HUES64 (cell line): ENCODE results near the gene CFD.
"Not testable (repeated sequence)": the region's sequence is repeated elsewhere in the genome, so short reads cannot be mapped to it uniquely, and the experiment has no call there.

Experiments used
- H3K27ac ChIP-seq: 2 replicates; pipeline ENCODE4 v1.7.0; 2013; ENCODE audit warnings: low read depth, low read length, inconsistent platforms
- H3K27me3 ChIP-seq: 2 replicates; pipeline ENCODE4 v1.6.1; 2013; ENCODE audit warnings: mild to moderate bottlenecking, low read length; ENCODE audit not compliant: insufficient read depth
- H3K36me3 ChIP-seq: 2 replicates; pipeline ENCODE4 v1.6.1; 2013; ENCODE audit warnings: mild to moderate bottlenecking, low read length; ENCODE audit not compliant: insufficient read depth
- H3K4me1 ChIP-seq: 2 replicates; pipeline ENCODE4 v1.6.1; 2013; ENCODE audit warnings: mild to moderate bottlenecking, low read length, moderate library complexity; ENCODE audit not compliant: insufficient read depth
- H3K4me3 ChIP-seq: 2 replicates; pipeline ENCODE4 v1.5.1; 2013; ENCODE audit warnings: mild to moderate bottlenecking, low read length, moderate library complexity
- H3K9ac ChIP-seq: 2 replicates; pipeline ENCODE4 v1.6.1; 2013; ENCODE audit warnings: mild to moderate bottlenecking, low read depth, low read length
- H3K9me3 ChIP-seq: 2 replicates; pipeline ENCODE4 v1.6.1; 2013; ENCODE audit warnings: low read depth, low read length; ENCODE audit not compliant: insufficient read depth
- WGBS: fragments of 150-250, 120-280 bp; methylation state at CpG from one replicate; pipeline ENCODE4 v1.1.7; 2013; ENCODE audit warnings: missing lambda C conversion rate; 5-methylcytosine and 5-hydroxymethylcytosine counted together

Gene CFD

DNA sequence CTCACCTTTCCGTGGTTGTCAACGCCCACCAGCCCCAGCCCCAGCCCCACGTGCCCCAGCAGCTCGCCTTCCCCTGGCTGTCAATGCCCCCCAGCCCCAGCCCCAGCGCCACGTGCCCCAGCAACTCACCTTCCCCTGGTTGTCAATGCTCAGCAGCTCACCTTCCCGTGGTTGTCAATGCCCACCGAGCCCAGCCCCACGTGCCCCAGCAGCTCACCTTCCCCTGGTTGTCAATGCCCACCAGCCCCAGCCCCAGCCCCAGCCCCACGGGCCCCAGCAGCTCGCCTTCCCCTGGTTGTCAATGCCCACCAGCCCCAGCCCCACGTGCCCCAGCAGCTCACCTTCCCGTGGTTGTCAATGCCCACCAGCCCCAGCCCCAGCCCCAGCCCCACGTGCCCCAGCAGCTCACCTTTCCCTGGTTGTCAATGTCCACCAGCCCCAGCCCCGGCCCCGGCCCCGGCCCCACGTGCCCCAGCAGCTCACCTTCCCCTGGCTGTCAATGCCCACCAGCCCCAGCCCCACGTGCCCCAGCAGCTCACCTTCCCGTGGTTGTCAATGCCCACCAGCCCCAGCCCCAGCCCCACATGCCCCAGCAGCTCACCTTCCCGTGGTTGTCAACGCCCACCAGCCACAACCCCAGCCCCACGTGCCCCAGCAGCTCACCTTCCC, 18.7 kb downstream of the CFD start:
- not testable (repeated sequence) for H3K27ac ChIP-seq, H3K9ac ChIP-seq, H3K27me3 ChIP-seq, H3K4me1 ChIP-seq, H3K4me3 ChIP-seq, H3K9me3 ChIP-seq
- WGBS = 83% methylated on average over 23 of the region's 23 CpGs
- H3K36me3 ChIP-seq = peaks cover 49% of the 10 kb centered on the region

DNA sequence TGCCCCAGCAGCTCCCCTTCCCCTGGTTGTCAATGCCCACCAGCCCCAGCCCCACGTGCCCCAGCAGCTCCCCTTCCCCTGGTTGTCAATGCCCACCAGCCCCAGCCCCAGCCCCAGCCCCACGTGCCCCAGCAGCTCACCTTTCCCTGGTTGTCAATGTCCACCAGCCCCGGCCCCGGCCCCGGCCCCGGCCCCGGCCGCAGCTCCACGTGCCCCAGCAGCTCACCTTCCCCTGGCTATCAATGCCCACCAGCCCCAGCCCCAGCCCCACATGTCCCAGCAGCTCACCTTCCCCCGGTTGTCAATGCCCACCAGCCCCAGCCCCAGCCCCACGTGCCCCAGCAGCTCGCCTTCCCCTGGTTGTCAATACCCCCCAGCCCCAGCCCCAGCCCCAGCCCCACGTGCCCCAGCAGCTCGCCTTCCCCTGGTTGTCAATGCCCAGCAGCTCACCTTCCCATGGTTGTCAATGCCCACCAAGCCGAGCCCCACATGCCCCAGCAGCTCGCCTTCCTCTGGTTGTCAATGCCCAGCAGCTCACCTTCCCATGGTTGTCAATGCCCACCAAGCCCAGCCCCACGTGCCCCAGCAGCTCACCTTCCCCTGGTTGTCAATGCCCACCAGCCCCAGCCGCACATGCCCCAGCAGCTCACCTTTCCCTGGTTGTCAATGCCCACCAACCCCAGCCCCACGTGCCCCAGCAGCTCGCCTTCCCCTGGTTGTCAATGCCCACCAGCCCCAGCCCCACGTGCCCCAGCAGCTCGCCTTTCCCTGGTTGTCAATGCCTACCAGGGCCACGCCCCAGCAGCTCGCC, 19.5 kb downstream of the CFD start:
- H3K9ac ChIP-seq, H3K27ac ChIP-seq, H3K4me1 ChIP-seq, H3K9me3 ChIP-seq, H3K27me3 ChIP-seq, H3K4me3 ChIP-seq: not testable (repeated sequence)
- 87% methylated on average over 24 of the region's 24 CpGs for WGBS
- H3K36me3 ChIP-seq = peaks cover 52% of the 10 kb centered on the region

- WGBS = 90% methylated on average over 37 of the region's 37 CpGs
- peaks cover 48% of the 10 kb centered on the region for H3K36me3 ChIP-seq
- no peak overlapping the region for H3K27ac ChIP-seq
- no peaks in the 10 kb centered on the region for H3K9me3 ChIP-seq
- H3K9ac ChIP-seq = no peak overlapping the region
- no peaks in the 10 kb centered on the region for H3K4me1 ChIP-seq
- no peak overlapping the region for H3K4me3 ChIP-seq
- no peaks in the 10 kb centered on the region for H3K27me3 ChIP-seq
These were observed 20.4 kb downstream of the CFD start for GRCh38 chr19:879711-880438.

DNA sequence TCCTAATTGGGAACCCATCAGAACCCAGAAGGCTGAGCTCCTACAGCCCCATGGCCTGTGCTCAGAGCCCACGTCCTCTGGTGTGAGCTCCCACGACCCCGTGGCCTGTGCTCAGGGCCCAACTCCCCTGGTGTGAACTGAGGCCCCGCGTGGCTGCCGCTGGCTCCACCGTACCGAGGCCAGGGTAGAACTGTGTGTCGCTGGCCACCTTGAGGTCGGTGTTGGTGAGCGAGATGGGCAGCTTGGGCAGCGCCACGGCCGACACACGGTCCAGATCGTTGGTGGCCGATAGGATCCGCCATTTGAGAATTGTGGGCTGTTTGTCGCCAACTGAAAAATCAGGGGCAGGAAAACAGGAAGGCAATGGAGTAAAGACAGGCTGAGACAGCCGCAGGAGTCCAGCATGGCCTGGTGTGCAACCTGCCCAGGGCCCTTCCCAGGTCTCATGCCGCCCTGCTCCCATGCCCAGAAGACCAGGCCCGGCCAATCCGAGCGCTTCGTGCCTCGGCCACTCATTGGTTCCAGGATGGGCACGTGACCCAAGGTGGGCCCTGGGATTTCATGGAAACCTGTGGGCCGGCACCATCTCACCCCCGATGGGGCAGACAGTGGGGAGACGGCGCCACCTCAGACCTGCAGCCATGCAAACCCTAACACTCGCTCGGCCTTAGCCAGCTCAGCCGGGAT, 22.1 kb downstream of the CFD start:
- no peaks in the 10 kb centered on the region for H3K9me3 ChIP-seq
- H3K4me3 ChIP-seq = no peak overlapping the region
- peaks cover 42% of the 10 kb centered on the region for H3K36me3 ChIP-seq
- no peaks in the 10 kb centered on the region for H3K27me3 ChIP-seq
- 97% methylated on average over 34 of the region's 34 CpGs for WGBS
- no peak overlapping the region for H3K9ac ChIP-seq
- no peaks in the 10 kb centered on the region for H3K4me1 ChIP-seq
- no peak overlapping the region for H3K27ac ChIP-seq

DNA sequence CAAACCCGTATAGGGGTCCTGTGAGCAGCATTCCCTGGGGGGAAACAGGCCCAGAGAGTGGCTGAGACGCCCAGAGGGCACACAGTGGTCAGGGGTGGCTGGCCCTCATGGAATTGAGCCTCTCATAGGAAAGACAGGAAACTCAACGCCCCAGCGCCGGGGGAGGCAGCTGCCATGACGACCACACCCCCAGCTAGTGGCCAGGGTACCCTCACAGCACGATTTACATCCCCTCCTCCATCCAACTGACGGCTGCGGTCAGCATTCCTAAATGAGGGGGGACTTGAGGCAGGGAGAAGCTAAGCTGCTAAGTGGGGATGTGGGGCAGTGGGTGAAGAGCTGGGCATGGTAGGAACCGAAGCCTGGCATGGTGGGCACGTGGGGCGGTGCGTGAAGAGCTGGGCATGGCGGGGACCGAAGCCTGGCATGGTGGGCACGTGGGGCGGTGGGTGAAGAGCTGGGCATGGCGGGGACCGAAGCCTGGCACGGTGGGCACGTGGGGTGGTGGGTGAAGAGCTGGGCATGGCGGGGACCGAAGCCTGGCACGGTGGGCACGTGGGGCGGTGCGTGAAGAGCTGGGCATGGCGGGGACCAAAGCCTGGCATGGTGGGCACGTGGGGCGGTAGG, 23.5 kb downstream of the CFD start:
- Histone ChIP-seq H3K36me3 (peaks cover 41% of the 10 kb centered on the region), H3K4me1 (no peaks in the 10 kb centered on the region), H3K27me3 (no peaks in the 10 kb centered on the region), H3K9ac (no peak overlapping the region), H3K4me3 (no peak overlapping the region), H3K27ac (no peak overlapping the region), H3K9me3 (no peaks in the 10 kb centered on the region)
- WGBS = 93% methylated on average over 20 of the region's 30 CpGs

- no peak overlapping the region for H3K4me3 ChIP-seq
- no peak overlapping the region for H3K9ac ChIP-seq
- H3K9me3 ChIP-seq = no peaks in the 10 kb centered on the region
- no peak overlapping the region for H3K27ac ChIP-seq
- 91% methylated on average over 22 of the region's 22 CpGs for WGBS
- H3K4me1 ChIP-seq = no peaks in the 10 kb centered on the region
- peaks cover 45% of the 10 kb centered on the region for H3K36me3 ChIP-seq
- no peaks in the 10 kb centered on the region for H3K27me3 ChIP-seq
These were observed 24.3 kb downstream of the CFD start for GRCh38 chr19:883661-884211.

GRCh38 chr19:884420-885211, 25.2 kb downstream of the CFD start:
- no peaks in the 10 kb centered on the region for H3K27me3 ChIP-seq
- no peaks in the 10 kb centered on the region for H3K9me3 ChIP-seq
- no peak overlapping the region for H3K4me3 ChIP-seq
- H3K4me1 ChIP-seq = no peaks in the 10 kb centered on the region
- no peak overlapping the region for H3K9ac ChIP-seq
- H3K27ac ChIP-seq = no peak overlapping the region
- peaks cover 52% of the 10 kb centered on the region for H3K36me3 ChIP-seq
- WGBS = 94% methylated on average over 51 of the region's 51 CpGs

DNA sequence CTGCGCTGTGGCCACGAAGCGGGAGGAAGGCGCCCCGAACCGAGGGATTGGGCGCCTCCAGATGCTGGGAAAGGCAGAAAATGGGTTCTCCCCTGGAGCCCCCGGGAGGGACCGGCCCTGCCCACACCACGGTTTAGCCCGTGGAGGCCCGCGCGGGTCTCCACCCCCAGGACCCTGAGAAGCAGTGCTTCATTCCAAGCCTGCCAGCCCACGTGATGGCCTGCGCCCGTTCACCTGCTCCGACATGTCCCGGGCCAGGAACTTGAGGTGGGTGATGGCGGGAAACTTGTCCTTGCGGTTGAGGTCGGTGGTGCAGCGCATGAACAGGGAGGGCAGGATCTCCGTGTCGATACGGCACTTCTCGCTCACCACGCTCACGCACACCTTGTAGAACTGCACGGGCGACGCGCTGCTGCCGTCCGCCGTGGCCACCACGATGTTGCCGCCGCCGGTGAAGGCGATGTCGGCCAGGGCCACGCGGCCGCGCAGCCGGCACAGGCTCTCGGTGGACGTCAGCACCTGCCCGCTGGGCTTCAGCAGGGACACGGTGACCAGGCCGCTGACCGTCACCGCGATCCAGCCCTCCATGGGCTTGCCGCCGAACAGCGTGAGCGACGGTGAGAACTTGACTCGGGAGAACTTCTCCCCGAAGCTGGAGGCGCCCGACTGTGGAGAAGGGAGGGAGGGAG, 26.2 kb downstream of the CFD start:
- Histone ChIP-seq H3K9ac (no peak overlapping the region), H3K4me1 (no peaks in the 10 kb centered on the region)
- 96% methylated on average over 64 of the region's 64 CpGs for WGBS

GRCh38 chr19:887072-887471, 27.6 kb downstream of the CFD start:
- Histone ChIP-seq H3K27me3 (no peaks in the 10 kb centered on the region), H3K36me3 (peaks cover 47% of the 10 kb centered on the region), H3K4me1 (no peaks in the 10 kb centered on the region), H3K27ac (no peak overlapping the region), H3K4me3 (no peak overlapping the region), H3K9me3 (no peaks in the 10 kb centered on the region), H3K9ac (no peak overlapping the region)
- WGBS = 92% methylated on average over 16 of the region's 16 CpGs

More for the DNA sequence above, 26.2 kb downstream of the CFD start:
- Histone ChIP-seq H3K36me3 (peaks cover 58% of the 10 kb centered on the region), H3K27me3 (no peaks in the 10 kb centered on the region), H3K4me3 (no peak overlapping the region), H3K9me3 (no peaks in the 10 kb centered on the region), H3K27ac (no peak overlapping the region)
